Peyer's patch (tissue), 4 donors: ENCODE data around the gene ZNF831. TPM values are rescaled to one million over a fixed set of nuclear protein-coding genes. Genes with fewer than 3 reads are reported as not detected.
A peak's percentile ranks its signal among the peaks of the same experiment; 100 is the strongest.

Experiments used
- DNase-seq, 3 donors: peaks; one replicate each; pipeline ENCODE4 v3.0.0-alpha.2; 2017 to 2019
- H3K27ac ChIP-seq, 4 donors: fragments of 200-600 bp; sonication (generic); one replicate each; pipeline ENCODE4 v1.5.1; 2016 to 2019
- H3K27me3 ChIP-seq, 2 donors: fragments of 200-600 bp; sonication (generic); one replicate each; pipeline ENCODE4 v1.5.1; 2019
- H3K36me3 ChIP-seq, 3 donors: fragments of 200-600 bp; sonication (generic); one replicate each; pipeline ENCODE4 v1.5.1; 2016 to 2019
- H3K4me1 ChIP-seq, 4 donors: fragments of 200-600 bp; sonication (generic); one replicate each; pipeline ENCODE4 v1.5.1; 2016 to 2019
- H3K4me3 ChIP-seq, 4 donors: fragments of 200-600 bp; sonication (generic); 1 replicate in 3 of 4; 2 replicates in 1 of 4; pipeline ENCODE4 v1.5.1; 2016 to 2019; ENCODE audit warnings: mild to moderate bottlenecking in 1 of 4
- H3K9me3 ChIP-seq, 4 donors: fragments of 200-600 bp; sonication (generic); one replicate each; pipeline ENCODE4 v1.5.1; 2016 to 2019; ENCODE audit warnings: mild to moderate bottlenecking in 1 of 4
- POLR2A ChIP-seq, 2 donors: fragments of 450-650 bp; IDR thresholded peaks; one replicate each; pipeline ENCODE4 v1.5.1; 2017; ENCODE audit warnings: antibody characterized with exemption in 2 of 2, mild to moderate bottlenecking in 2 of 2, moderate library complexity in 2 of 2
- total RNA-seq, 4 donors: library from RNA; depleted of rRNA; stranded (reverse); fragments of >200 nt; gene quantifications; one replicate each; pipeline ENCODE4 v1.1.0, GENCODE V29; 2016
- TF ChIP-seq, protein P1 (sequence below), 6 experiments: fragments of 450-650 bp in 4 of 6; fragments of 200-600 bp in 2 of 6; sonication (generic) in 1 of 6; IDR thresholded peaks; one replicate each; pipeline ENCODE4 v1.5.1; 2017 to 2019; ENCODE audit warnings: antibody characterized with exemption in 6 of 6, mild to moderate bottlenecking in 3 of 6, moderate library complexity in 1 of 6

ZNF831 gene
- total RNA-seq, 4 donors from 2014 or later: 1.7 to 11.6 (median 2.3) TPM

DNA sequence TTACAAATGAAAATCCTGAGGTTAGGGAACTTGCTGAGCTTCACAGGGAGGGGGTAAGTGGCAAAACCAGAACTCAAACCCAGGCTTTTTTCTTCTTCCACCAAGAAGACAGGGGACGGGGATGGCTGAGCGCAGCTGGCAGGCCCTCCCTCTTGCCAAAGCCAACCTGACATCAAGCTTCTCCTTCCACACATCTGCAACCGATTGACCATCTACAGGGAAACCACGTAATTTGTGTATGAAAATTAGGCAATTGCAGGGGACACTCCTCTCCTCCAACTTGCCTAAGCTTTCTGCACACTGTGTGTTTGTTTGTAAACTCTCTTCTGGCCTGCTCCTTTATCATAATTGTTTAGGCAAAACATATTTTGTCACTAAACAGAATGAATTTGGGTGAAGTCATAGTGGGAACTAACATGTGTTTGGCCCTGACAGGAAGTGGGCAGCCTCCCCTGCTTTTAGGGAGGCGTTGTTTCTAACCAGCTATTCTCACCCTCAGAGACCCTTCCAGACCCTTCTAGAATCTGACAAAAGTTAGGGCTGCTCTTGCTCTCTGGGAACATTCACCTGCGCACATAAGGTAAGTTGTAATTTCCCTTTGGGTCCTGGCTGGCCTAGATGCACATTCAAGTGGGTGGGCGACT, 18.9 kb downstream of the ZNF831 start:
- DNase-seq: peak in 2 of 3 donors; percentile 60 to 64
- H3K27me3 ChIP-seq: no peaks in the 10 kb centered on the region
- peak overlapping the region in 1 of 4 donors; percentile 48 for H3K27ac ChIP-seq
- no peaks in the 10 kb centered on the region for H3K4me1 ChIP-seq
- no peak for TF ChIP-seq POLR2A (IDR thresholded peaks at IDR 0.05)
- TF ChIP-seq, protein P1, sequence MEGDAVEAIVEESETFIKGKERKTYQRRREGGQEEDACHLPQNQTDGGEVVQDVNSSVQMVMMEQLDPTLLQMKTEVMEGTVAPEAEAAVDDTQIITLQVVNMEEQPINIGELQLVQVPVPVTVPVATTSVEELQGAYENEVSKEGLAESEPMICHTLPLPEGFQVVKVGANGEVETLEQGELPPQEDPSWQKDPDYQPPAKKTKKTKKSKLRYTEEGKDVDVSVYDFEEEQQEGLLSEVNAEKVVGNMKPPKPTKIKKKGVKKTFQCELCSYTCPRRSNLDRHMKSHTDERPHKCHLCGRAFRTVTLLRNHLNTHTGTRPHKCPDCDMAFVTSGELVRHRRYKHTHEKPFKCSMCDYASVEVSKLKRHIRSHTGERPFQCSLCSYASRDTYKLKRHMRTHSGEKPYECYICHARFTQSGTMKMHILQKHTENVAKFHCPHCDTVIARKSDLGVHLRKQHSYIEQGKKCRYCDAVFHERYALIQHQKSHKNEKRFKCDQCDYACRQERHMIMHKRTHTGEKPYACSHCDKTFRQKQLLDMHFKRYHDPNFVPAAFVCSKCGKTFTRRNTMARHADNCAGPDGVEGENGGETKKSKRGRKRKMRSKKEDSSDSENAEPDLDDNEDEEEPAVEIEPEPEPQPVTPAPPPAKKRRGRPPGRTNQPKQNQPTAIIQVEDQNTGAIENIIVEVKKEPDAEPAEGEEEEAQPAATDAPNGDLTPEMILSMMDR (IDR thresholded peaks at IDR 0.05): no peak
- H3K9me3 ChIP-seq: no peaks in the 10 kb centered on the region
- H3K4me3 ChIP-seq: no peak overlapping the region
- H3K36me3 ChIP-seq: no peaks in the 10 kb centered on the region

GRCh38 chr20:59183751-59184150, 20.1 kb downstream of the ZNF831 start:
- no peak overlapping the region for H3K27ac ChIP-seq
- no peaks in the 10 kb centered on the region for H3K9me3 ChIP-seq
- no peaks in the 10 kb centered on the region for H3K27me3 ChIP-seq
- DNase-seq: no peak
- no peak overlapping the region for H3K4me3 ChIP-seq
- no peak for TF ChIP-seq POLR2A (IDR thresholded peaks at IDR 0.05)
- TF ChIP-seq, protein P1 (IDR thresholded peaks at IDR 0.05): no peak
- no peaks in the 10 kb centered on the region for H3K4me1 ChIP-seq
- no peaks in the 10 kb centered on the region for H3K36me3 ChIP-seq

- no peaks in the 10 kb centered on the region for H3K4me1 ChIP-seq
- no peak for DNase-seq
- H3K27ac ChIP-seq: no peak overlapping the region
- no peaks in the 10 kb centered on the region for H3K36me3 ChIP-seq
- no peak for TF ChIP-seq POLR2A (IDR thresholded peaks at IDR 0.05)
- TF ChIP-seq, protein P1 (IDR thresholded peaks at IDR 0.05): no peak
- H3K9me3 ChIP-seq: no peaks in the 10 kb centered on the region
- H3K27me3 ChIP-seq: no peaks in the 10 kb centered on the region
- H3K4me3 ChIP-seq: no peak overlapping the region
Observed at GRCh38 chr20:59184880-59185447, 21.3 kb downstream of the ZNF831 start.

GRCh38 chr20:59185809-59186208, 22.2 kb downstream of the ZNF831 start:
- no peaks in the 10 kb centered on the region for H3K27me3 ChIP-seq
- no peaks in the 10 kb centered on the region for H3K4me1 ChIP-seq
- H3K9me3 ChIP-seq: no peaks in the 10 kb centered on the region
- no peak overlapping the region for H3K4me3 ChIP-seq
- H3K27ac ChIP-seq: no peak overlapping the region
- DNase-seq: no peak
- no peaks in the 10 kb centered on the region for H3K36me3 ChIP-seq
- TF ChIP-seq, protein P1 (IDR thresholded peaks at IDR 0.05): no peak
- TF ChIP-seq POLR2A (IDR thresholded peaks at IDR 0.05): no peak

DNA sequence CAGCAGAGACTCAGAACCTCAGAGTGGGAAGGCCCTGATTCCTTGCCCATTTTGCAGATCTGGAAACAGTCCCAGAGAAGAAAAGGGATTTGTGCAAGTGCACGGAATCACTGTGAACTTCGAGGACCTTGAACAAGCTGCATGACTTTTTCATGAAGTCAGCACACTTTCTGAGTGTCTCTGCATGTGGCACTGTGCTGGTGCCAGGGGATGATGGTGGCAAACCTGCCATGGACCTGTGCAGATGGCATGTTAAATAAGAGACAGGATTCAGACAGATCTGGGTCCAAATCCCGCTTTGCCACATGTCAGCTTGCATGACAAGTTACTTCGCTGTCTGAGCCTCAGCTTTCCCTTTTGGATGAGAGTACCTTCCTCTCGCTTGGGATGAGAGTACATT, 26.8 kb downstream of the ZNF831 start:
- no peaks in the 10 kb centered on the region for H3K27me3 ChIP-seq
- no peaks in the 10 kb centered on the region for H3K9me3 ChIP-seq
- TF ChIP-seq POLR2A (IDR thresholded peaks at IDR 0.05): no peak
- TF ChIP-seq, protein P1 (IDR thresholded peaks at IDR 0.05): no peak
- no peaks in the 10 kb centered on the region for H3K36me3 ChIP-seq
- H3K27ac ChIP-seq: no peak overlapping the region
- no peak overlapping the region for H3K4me3 ChIP-seq
- no peaks in the 10 kb centered on the region for H3K4me1 ChIP-seq
- no peak for DNase-seq
